ENCODE measurements around the gene EYS. TPM values are rescaled to one million over a fixed set of nuclear protein-coding genes. Genes with fewer than 3 reads are reported as not detected.
A peak's percentile ranks its signal among the peaks of the same experiment; 100 is the strongest.

EYS gene
- total and polyA plus RNA-seq, 2 of the 13 experiments (the other 11 are each of a cell fraction or from before 2014, with no cell fraction given): 0.04 to 0.07 TPM

- TF ChIP-seq FOXA1 (IDR thresholded peaks at IDR 0.05): no peak
- TF ChIP-seq FOXA1 (CRISPR knock-in tag; IDR thresholded peaks at IDR 0.05): 0 out of 2 replicates have a peak, but pooled peaks have one; percentile 45
- peak; percentile 76; the same call in 1 of the 2 replicates for TF ChIP-seq AHDC1 (CRISPR knock-in tag; IDR thresholded peaks at IDR 0.05; ENCODE audit: borderline replicate concordance)
- TF ChIP-seq KLF6 (CRISPR knock-in tag; IDR thresholded peaks at IDR 0.05): no peak
- TF ChIP-seq FIP1L1 (IDR thresholded peaks at IDR 0.05; ENCODE audit: borderline replicate concordance, insufficient read depth, low read depth, low read length): no peak
- TF ChIP-seq, protein P1, sequence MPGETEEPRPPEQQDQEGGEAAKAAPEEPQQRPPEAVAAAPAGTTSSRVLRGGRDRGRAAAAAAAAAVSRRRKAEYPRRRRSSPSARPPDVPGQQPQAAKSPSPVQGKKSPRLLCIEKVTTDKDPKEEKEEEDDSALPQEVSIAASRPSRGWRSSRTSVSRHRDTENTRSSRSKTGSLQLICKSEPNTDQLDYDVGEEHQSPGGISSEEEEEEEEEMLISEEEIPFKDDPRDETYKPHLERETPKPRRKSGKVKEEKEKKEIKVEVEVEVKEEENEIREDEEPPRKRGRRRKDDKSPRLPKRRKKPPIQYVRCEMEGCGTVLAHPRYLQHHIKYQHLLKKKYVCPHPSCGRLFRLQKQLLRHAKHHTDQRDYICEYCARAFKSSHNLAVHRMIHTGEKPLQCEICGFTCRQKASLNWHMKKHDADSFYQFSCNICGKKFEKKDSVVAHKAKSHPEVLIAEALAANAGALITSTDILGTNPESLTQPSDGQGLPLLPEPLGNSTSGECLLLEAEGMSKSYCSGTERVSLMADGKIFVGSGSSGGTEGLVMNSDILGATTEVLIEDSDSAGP (CRISPR knock-in tag; IDR thresholded peaks at IDR 0.05; ENCODE audit: borderline replicate concordance): no peak
- peak; percentile 39; the same call in 1 of the 2 replicates for TF ChIP-seq ETV5 (CRISPR knock-in tag; IDR thresholded peaks at IDR 0.05; ENCODE audit: borderline replicate concordance)
- peak; percentile 32; the same call in 1 of the 2 replicates for TF ChIP-seq PAXIP1 (CRISPR knock-in tag; conservative IDR thresholded peaks at IDR 0.05)
- TF ChIP-seq, protein P2, sequence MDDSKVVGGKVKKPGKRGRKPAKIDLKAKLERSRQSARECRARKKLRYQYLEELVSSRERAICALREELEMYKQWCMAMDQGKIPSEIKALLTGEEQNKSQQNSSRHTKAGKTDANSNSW (CRISPR knock-in tag; IDR thresholded peaks at IDR 0.05; ENCODE audit: borderline replicate concordance): no peak
- TF ChIP-seq SNAPC2 (CRISPR knock-in tag; IDR thresholded peaks at IDR 0.05): no peak
- TF ChIP-seq HMG20A (CRISPR knock-in tag; IDR thresholded peaks at IDR 0.05; ENCODE audit: borderline replicate concordance): peak; percentile 64; the same call in 1 of the 2 replicates
- peak; percentile 30; the same call in 1 of the 2 replicates for TF ChIP-seq NCOA2 (CRISPR knock-in tag; IDR thresholded peaks at IDR 0.05)
- TF ChIP-seq FOSL2 (CRISPR knock-in tag; IDR thresholded peaks at IDR 0.05): peak; percentile 62
Observed at GRCh38 chr6:64254558-64254957, 1452.5 kb downstream of the EYS start (continued).

Data from HepG2 (cell line).